SK-N-MC (cell line): Measurements from ENCODE around the gene ALDH4A1.
A peak's percentile ranks its signal among the peaks of the same experiment; 100 is the strongest.

Experiments used
- EZH2 ChIP-seq: fragments of 200-600 bp; sonication (generic); IDR thresholded peaks from one replicate; pipeline ENCODE4 v1.6.1; 2017; ENCODE audit warnings: antibody characterized with exemption
- FOXP2 ChIP-seq: optimal IDR thresholded peaks from 2 replicates; pipeline ENCODE3; 2011; ENCODE audit warnings: mild to moderate bottlenecking, moderate library complexity; ENCODE audit not compliant: insufficient read depth; ENCODE audit errors: extremely low read length, control extremely low read depth
- POLR2AphosphoS5 ChIP-seq: IDR thresholded peaks from 2 replicates; pipeline ENCODE4 v1.6.1; 2012; ENCODE audit warnings: mild to moderate bottlenecking, low read depth, low read length, borderline replicate concordance

- peak; percentile 41; the same call in 1 of the 2 replicates for TF ChIP-seq POLR2AphosphoS5
- TF ChIP-seq EZH2: no peak
- TF ChIP-seq FOXP2: no peak
Observed at GRCh38 chr1:18949686-18950400, 47.5 kb upstream of the ALDH4A1 start.
